ENCODE measurements around the gene DENND1A.

- TF ChIP-seq POLR2AphosphoS5 (IDR thresholded peaks at IDR 0.05; ENCODE audit: low read depth, low read length) (no peak), CTCF (IDR thresholded peaks at IDR 0.05) (no peak)
These were observed 457.9 kb downstream of the DENND1A start for GRCh38 chr9:123471843-123472570.
